Activated CD4-positive, alpha-beta T cell treated with anti-CD3 and anti-CD28 coated beads, Interleukin-2, amount 50 U/mL, for 24 hours (primary cell): Measurements from ENCODE around the gene NAV2.

Source experiments
- DNase-seq, 2 donors: peaks; one replicate each; pipeline ENCODE4 v3.0.0-alpha.2; 2020; ENCODE audit warnings: low read depth in 1 of 2, low spot score in 1 of 2

NAV2 gene

DNA sequence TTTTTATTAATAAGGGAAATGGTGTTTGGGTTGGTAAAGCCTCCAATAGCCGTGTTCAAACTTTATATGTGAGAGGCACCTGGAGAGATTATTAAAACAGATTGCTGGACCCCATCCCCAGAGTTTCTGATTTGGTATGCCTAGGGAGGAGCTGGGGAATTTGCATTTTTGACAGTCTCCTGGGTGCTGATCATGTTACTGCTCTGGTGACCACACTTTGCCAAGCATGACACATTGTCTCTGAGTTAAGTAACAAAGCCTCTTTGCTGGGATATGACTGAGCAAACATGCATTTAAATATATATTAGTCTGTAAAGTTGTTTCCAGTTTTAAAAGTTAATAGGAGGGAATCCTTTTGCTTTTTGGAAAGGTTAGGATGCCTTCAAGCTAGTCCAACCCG is 140.4 kb downstream of the NAV2 start:
- DNase-seq, result no peak

GRCh38 chr11:19853920-19854319 is 141.3 kb downstream of the NAV2 start:
- no peak for DNase-seq

- DNase-seq, result no peak
Observed at GRCh38 chr11:19861171-19861570, 148.5 kb downstream of the NAV2 start.

GRCh38 chr11:19862091-19862490 is 149.5 kb downstream of the NAV2 start:
- DNase-seq, result no peak

GRCh38 chr11:19864141-19865140 is 151.8 kb downstream of the NAV2 start:
- no peak for DNase-seq

GRCh38 chr11:19866037-19866436 is 153.4 kb downstream of the NAV2 start:
- no peak for DNase-seq

DNA sequence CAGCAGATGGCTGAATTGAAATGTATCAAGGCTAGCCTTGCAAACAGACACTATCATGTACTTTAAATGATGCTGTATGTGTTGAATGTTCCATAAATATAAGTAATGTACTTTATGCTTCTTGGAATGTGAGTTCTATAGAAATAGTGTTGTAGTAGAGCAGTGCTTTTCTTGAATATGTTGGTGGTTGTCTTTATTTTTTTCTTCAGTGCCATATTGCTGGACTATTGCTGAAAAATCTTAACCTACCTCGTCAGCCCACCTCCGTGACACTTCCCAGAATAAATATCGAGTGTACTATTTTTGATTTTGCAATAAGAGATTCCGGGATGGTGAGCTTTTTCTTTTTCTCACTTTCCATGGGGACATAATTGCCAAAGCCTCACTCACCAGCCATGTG is 153.9 kb downstream of the NAV2 start:
- no peak for DNase-seq

DNA sequence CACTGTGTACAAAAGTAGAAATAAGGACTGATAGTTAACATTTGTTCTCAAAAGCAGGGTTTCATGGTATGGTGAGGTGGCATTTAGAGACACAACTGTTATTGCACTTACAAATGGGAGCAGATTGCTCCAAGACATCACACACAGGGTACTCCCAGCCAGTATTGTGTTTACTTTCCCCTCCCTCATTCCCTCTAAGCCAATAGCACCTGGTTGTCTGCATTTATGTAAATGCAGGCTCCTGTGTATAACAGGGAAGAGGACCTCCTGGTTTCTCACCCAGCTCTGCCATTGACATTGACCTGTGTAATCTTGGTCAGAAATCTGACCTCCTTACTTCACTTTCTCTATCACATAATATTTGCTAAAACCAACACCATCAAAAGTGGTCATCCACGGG is 154.4 kb downstream of the NAV2 start:
- no peak for DNase-seq

GRCh38 chr11:19868281-19868821 is 155.7 kb downstream of the NAV2 start:
- DNase-seq, result no peak

GRCh38 chr11:19868871-19869270 is 156.2 kb downstream of the NAV2 start:
- no peak for DNase-seq

DNA sequence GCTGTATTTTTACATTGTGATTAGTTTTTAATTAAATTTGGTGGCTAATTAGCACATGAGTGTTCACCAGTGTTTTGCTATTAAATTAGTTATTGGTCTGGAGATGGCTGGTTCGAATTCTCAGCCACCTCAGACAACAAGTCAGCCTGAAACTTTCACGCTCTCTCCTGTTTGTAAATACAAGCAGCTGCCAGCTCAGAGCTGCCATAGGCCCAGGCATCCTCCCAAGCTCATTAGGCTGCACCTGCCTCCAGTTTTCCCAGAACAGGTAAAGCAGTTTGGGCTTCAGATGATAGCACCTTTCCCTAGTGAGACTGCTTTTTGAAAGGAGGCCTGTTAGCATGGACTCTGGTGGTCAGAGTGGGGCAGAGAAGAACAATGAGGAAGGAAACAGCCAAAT is 156.8 kb downstream of the NAV2 start:
- DNase-seq, result no peak

DNA sequence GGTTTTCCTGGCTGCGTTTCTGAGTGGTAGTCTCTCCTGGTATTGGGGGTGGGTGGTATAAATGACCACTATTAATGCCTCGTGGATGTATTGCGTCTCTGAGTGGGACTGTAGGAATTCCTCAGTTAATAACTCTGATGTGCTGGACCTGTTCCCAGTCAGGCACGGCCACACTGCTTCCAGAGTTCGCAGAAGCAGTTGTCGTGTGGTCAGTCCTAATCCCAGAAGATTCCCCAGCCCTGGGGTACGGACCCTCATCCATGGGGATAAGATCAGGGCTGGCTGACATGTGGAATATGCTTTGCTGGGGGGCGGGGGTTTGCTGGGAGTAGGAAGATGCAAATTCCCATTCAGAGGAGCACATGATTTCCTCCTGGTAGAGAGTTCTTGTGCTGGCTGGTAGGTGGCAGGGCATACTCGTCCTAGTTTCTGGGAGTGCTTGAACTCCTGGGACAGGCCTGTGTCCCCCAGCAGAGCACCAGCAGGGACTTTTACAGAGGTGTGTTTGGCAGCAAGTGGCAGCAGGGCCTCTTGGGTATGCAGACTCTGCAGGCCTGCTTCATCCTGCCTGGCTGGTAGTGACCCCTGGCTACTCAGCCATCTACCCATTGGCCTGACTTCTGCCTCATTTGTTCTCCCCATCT is 157.4 kb downstream of the NAV2 start:
- DNase-seq, result no peak

DNA sequence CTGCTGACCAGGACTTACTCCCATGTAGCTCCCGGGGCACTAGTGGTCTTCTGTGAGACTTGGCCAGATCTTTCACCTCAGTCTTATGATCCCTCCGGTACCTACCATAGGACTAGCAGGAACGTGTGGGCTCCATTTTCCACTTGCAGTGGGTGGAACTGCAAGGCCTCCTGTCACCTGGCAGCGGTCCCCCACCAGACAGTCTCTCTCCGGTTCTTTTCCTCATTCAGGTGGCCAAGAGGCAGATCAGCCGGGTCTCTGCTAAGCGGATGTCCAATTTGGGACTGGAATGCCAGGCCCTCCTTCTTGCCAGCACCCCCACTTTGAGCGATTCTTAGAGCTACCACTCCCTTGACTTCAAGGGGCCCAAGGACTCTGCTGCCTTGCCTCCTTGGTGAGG is 158.9 kb downstream of the NAV2 start:
- DNase-seq, result no peak

DNA sequence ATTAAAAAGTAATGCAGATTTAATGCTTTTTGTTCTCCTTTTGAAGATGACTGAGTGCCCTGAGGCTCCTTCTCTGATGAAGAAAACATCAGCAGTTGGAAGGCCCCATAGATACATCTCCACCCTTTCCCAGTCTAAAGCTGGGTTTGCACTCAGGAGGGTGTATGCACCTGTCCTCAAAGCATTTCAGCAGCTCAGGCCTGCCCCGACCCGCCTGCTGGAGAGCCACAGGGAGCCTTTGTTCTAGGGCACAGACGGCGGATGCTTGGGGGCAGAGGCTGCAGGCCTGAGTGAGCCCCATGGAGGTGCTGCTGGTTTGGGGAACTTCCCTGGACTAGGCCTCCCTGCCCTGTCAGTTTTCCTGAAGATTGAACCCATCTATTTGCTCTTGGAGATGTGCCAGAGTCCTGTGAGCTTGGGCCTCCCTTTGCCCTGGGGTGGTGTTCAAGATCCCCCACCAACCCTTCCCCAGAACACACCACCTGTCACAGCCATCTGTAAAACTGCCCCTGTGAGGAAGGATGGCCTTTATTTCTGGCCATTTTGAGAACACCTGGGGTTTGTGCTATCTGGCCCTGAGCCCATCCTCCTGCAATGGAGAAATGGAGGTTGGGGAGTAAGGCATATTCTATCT is 160.0 kb downstream of the NAV2 start:
- no peak for DNase-seq

GRCh38 chr11:19873730-19874129 is 161.1 kb downstream of the NAV2 start:
- no peak for DNase-seq

DNA sequence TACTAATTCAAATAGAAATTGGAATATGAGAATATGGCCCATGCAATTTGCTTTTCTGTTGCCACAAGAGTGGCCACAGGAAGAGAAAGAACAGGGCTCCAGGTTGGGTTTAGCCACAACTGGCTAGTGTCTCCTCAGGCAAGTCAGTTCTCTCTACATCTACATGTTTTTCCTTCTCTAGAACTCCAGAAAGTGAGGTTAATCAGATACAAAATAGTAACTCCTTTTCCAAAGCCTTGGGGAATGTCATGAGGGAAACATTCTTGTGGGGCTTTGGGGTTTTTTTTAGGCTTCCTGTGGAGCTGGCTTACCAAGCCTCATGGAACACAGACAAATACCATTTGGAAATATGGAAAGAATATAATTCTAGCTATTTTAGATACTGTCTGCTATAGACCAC is 161.6 kb downstream of the NAV2 start:
- no peak for DNase-seq

DNA sequence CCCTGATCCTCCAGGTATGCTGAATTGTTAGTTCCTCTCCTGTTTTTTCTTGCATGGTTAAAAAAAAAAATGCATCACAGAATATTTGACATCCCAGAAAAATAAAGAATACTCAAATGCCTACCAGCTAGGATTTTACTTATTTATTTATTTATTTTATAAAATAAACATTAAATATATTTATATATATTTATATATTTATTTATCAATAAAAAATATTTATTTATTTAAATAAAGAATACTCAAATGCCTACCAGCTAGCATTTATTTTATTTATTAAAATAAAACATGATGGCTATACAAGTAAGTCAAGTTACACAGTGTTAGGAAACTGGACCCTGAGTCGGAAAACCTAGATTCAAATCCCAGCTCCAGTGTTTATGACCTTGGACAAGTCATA is 164.1 kb downstream of the NAV2 start:
- DNase-seq, result no peak

GRCh38 chr11:19878520-19878919 is 165.9 kb downstream of the NAV2 start:
- DNase-seq, result no peak

GRCh38 chr11:19879307-19880087 is 166.9 kb downstream of the NAV2 start:
- no peak for DNase-seq

- no peak for DNase-seq
Observed at GRCh38 chr11:19880088-19880345, 167.4 kb downstream of the NAV2 start.

- no peak for DNase-seq
Observed at GRCh38 chr11:19881177-19881576, 168.5 kb downstream of the NAV2 start.
